Osteoblast (primary cell): ENCODE results near the gene S100A10. TPM values are rescaled to one million over a fixed set of nuclear protein-coding genes. Genes with fewer than 3 reads are reported as not detected.
A peak's percentile ranks its signal among the peaks of the same experiment; 100 is the strongest.

Source experiments
- DNase-seq: peaks from one replicate; pipeline ENCODE4 v3.0.0; 2011; ENCODE audit warnings: low spot score, mixed read lengths; ENCODE audit not compliant: insufficient read length; ENCODE audit errors: missing footprints
- H2AFZ ChIP-seq: 2 replicates; pipeline ENCODE4 v1.6.0; 2011; ENCODE audit warnings: mild to moderate bottlenecking, low read length
- H3K27ac ChIP-seq: 2 replicates; pipeline ENCODE4 v1.5.1; 2011; ENCODE audit warnings: mild to moderate bottlenecking, low read depth, low read length, moderate library complexity
- H3K27me3 ChIP-seq: 2 replicates; pipeline ENCODE4 v1.6.0; 2012; ENCODE audit warnings: mild to moderate bottlenecking, control low read depth, inconsistent platforms, low read length, moderate library complexity; ENCODE audit not compliant: insufficient read depth
- H3K36me3 ChIP-seq: 2 replicates; pipeline ENCODE4 v1.5.1; 2011; ENCODE audit warnings: mild to moderate bottlenecking, low read length, control low read depth, moderate library complexity; ENCODE audit not compliant: insufficient read depth
- H3K4me1 ChIP-seq: 2 replicates; pipeline ENCODE4 v1.5.1; 2011; ENCODE audit warnings: mild to moderate bottlenecking, low read length, control low read depth, moderate library complexity; ENCODE audit not compliant: insufficient read depth
- H3K4me2 ChIP-seq: 2 replicates; pipeline ENCODE4 v1.6.0; 2011; ENCODE audit warnings: mild to moderate bottlenecking, low read length; ENCODE audit not compliant: insufficient read depth
- H3K4me3 ChIP-seq: fragments of 200-600 bp; sonication (generic); 3 replicates; pipeline ENCODE4 v1.5.1; 2012; ENCODE audit warnings: mild to moderate bottlenecking, low read length, inconsistent platforms; ENCODE audit not compliant: insufficient read depth
- H3K79me2 ChIP-seq: 2 replicates; pipeline ENCODE4 v1.6.0; 2012; ENCODE audit warnings: mild to moderate bottlenecking, low read length, control low read depth, inconsistent platforms; ENCODE audit not compliant: insufficient read depth
- H3K9me3 ChIP-seq: 2 replicates; pipeline ENCODE4 v1.5.1; 2011; ENCODE audit warnings: low read depth, low read length, control low read depth
- H4K20me1 ChIP-seq: 2 replicates; pipeline ENCODE4 v1.6.0; 2012; ENCODE audit warnings: mild to moderate bottlenecking, low read length, control low read depth; ENCODE audit not compliant: insufficient read depth
- total RNA-seq: library from RNA; depleted of rRNA; stranded (reverse); fragments of >200 nt; gene quantifications from 2 replicates; pipeline ENCODE4 v1.2.3, GENCODE V29; 2012
- TF ChIP-seq, protein P1 (sequence below): IDR thresholded peaks from 2 replicates; pipeline ENCODE4 v1.5.1; 2011; ENCODE audit warnings: mild to moderate bottlenecking, low read depth, low read length, moderate library complexity; ENCODE audit errors: extremely low read depth

The S100A10 gene
- total RNA-seq, 1 donor: 116 TPM

DNA sequence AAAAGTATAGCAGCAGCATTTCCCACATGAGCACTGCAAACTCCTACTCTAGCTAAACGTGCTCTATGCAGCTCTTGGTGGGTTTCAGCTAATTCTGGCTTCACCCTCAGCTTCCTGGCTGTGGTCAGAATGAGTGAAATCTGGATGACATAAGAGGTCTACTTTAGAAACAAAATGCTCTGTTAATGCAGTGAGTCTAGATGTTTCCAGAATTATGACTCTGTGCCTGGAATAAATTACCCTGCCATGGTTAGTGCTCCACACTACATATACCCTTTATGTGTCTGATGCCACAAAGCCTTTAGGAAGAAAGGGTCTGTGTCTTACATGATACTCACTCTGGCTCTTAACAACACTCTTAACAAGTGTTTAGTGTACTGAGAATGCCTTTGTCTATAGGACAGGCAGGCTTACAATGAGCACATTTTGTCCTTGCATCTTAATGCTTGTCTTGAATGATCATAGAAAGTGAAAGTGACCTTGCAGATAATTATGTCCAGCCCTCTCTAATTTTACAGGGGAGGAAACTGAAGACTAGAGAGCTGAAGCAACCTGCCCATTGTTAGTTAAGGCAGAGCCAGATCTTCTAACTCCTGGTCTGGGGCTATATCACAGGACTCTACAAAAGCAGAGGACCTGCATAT lies 9.2 kb downstream of the S100A10 start:
- H3K36me3 ChIP-seq: peaks cover 31% of the 10 kb centered on the region
- H3K79me2 ChIP-seq: peaks cover 33% of the 10 kb centered on the region
- no peak overlapping the region for H3K4me2 ChIP-seq
- no peaks in the 10 kb centered on the region for H3K27me3 ChIP-seq
- H3K9me3 ChIP-seq: no peaks in the 10 kb centered on the region
- H3K4me1 ChIP-seq: peaks cover 38% of the 10 kb centered on the region
- H4K20me1 ChIP-seq: peaks cover 3% of the 10 kb centered on the region
- no peak overlapping the region for H3K27ac ChIP-seq
- DNase-seq: no peak
- TF ChIP-seq, protein P1, sequence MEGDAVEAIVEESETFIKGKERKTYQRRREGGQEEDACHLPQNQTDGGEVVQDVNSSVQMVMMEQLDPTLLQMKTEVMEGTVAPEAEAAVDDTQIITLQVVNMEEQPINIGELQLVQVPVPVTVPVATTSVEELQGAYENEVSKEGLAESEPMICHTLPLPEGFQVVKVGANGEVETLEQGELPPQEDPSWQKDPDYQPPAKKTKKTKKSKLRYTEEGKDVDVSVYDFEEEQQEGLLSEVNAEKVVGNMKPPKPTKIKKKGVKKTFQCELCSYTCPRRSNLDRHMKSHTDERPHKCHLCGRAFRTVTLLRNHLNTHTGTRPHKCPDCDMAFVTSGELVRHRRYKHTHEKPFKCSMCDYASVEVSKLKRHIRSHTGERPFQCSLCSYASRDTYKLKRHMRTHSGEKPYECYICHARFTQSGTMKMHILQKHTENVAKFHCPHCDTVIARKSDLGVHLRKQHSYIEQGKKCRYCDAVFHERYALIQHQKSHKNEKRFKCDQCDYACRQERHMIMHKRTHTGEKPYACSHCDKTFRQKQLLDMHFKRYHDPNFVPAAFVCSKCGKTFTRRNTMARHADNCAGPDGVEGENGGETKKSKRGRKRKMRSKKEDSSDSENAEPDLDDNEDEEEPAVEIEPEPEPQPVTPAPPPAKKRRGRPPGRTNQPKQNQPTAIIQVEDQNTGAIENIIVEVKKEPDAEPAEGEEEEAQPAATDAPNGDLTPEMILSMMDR: no peak
- H2AFZ ChIP-seq: no peak overlapping the region
- H3K4me3 ChIP-seq: no peak overlapping the region

- no peaks in the 10 kb centered on the region for H4K20me1 ChIP-seq
- no peaks in the 10 kb centered on the region for H3K9me3 ChIP-seq
- DNase-seq: no peak
- TF ChIP-seq, protein P1: no peak
- H3K4me2 ChIP-seq: no peak overlapping the region
- no peaks in the 10 kb centered on the region for H3K27me3 ChIP-seq
- no peak overlapping the region for H3K4me3 ChIP-seq
- H2AFZ ChIP-seq: no peak overlapping the region
- peaks cover 31% of the 10 kb centered on the region for H3K36me3 ChIP-seq
- peaks cover 28% of the 10 kb centered on the region for H3K79me2 ChIP-seq
- peaks cover 20% of the 10 kb centered on the region for H3K4me1 ChIP-seq
- H3K27ac ChIP-seq: no peak overlapping the region
Observed at GRCh38 chr1:151982300-151983005, 11.2 kb downstream of the S100A10 start.

DNA sequence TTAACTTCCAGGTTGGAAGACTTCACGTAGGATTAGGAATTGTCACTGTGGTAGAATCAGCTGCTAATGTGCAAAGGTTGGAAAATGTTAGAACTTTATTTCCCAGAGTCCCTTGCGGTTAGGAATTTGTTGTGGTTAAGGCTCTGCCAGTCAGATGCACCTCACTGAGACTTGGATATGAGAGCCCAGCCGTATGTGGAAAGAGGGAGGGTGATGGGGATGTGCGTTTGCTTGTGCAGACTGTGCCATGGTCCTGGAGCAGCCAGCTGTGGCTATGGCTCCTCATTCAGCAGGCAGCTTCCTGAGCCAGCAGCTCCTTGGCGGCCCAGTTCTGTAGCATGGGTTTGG lies 12.5 kb downstream of the S100A10 start:
- Histone ChIP-seq H3K79me2 (peaks cover 18% of the 10 kb centered on the region), H3K27me3 (no peaks in the 10 kb centered on the region), H3K36me3 (peaks cover 31% of the 10 kb centered on the region), H3K9me3 (no peaks in the 10 kb centered on the region), H3K27ac (peak overlapping the region; percentile 81), H2AFZ (no peak overlapping the region), H3K4me2 (peak overlapping the region; percentile 66), H3K4me1 (peaks cover 26% of the 10 kb centered on the region), H4K20me1 (no peaks in the 10 kb centered on the region), H3K4me3 (no peak overlapping the region)
- no peak for DNase-seq
- TF ChIP-seq, protein P1: no peak
